Central memory CD8-positive, alpha-beta T cell (primary cell): ENCODE measurements around the gene IKZF1.
A peak's percentile ranks its signal among the peaks of the same experiment; 100 is the strongest.

Experiments
- ATAC-seq: fragments of 150-1000 bp; cut with Tn5 transposase; replicated peaks from 2 replicates; pipeline ENCODE4 v1.10.0; 2022; ENCODE audit warnings: mild to moderate bottlenecking, moderate FRiP score, moderate number of reproducible peaks; ENCODE audit not compliant: poor library complexity, severe bottlenecking; ENCODE audit errors: extremely low read depth
- DNase-seq, 2 donors: peaks; one replicate each; pipeline ENCODE4 v3.0.0; 2021; ENCODE audit warnings: low spot score in 2 of 2
- H3K27ac Mint-ChIP-seq: one replicate; pipeline ENCODE4 v1.8.0; 2022; ENCODE audit warnings: low read depth, mild to moderate bottlenecking, moderate library complexity, mixed read lengths
- H3K27me3 Mint-ChIP-seq: one replicate; pipeline ENCODE4 v1.8.0; 2022; ENCODE audit warnings: mixed read lengths
- H3K36me3 Mint-ChIP-seq: one replicate; pipeline ENCODE4 v1.8.0; 2022; ENCODE audit warnings: mild to moderate bottlenecking, moderate library complexity, mixed read lengths; ENCODE audit not compliant: insufficient read depth
- H3K4me1 Mint-ChIP-seq: one replicate; pipeline ENCODE4 v1.8.0; 2022; ENCODE audit warnings: mixed read lengths
- H3K4me3 Mint-ChIP-seq: one replicate; pipeline ENCODE4 v1.8.0; 2022; ENCODE audit warnings: mild to moderate bottlenecking, moderate library complexity, mixed read lengths
- H3K9me3 Mint-ChIP-seq: one replicate; pipeline ENCODE4 v1.8.0; 2022; ENCODE audit warnings: mixed read lengths

The IKZF1 gene

GRCh38 chr7:50292763-50293162, 11.8 kb upstream of the IKZF1 start:
- peaks cover 24% of the 10 kb centered on the region for H3K4me1 Mint-ChIP-seq
- no peaks in the 10 kb centered on the region for H3K27me3 Mint-ChIP-seq
- no peaks in the 10 kb centered on the region for H3K36me3 Mint-ChIP-seq
- ATAC-seq (no peak), DNase-seq (no peak)
- H3K9me3 Mint-ChIP-seq = no peaks in the 10 kb centered on the region
- no peak overlapping the region for H3K27ac Mint-ChIP-seq
- no peak overlapping the region for H3K4me3 Mint-ChIP-seq

- no peak for DNase-seq
- H3K36me3 Mint-ChIP-seq = no peaks in the 10 kb centered on the region
- no peaks in the 10 kb centered on the region for H3K27me3 Mint-ChIP-seq
- no peak overlapping the region for H3K27ac Mint-ChIP-seq
- no peaks in the 10 kb centered on the region for H3K9me3 Mint-ChIP-seq
- peaks cover 26% of the 10 kb centered on the region for H3K4me1 Mint-ChIP-seq
- ATAC-seq = no peak
- no peak overlapping the region for H3K4me3 Mint-ChIP-seq
Measured at GRCh38 chr7:50293509-50294179, 10.9 kb upstream of the IKZF1 start.

- Mint-ChIP-seq H3K4me3 (no peak overlapping the region), H3K9me3 (no peaks in the 10 kb centered on the region), H3K36me3 (no peaks in the 10 kb centered on the region), H3K27me3 (no peaks in the 10 kb centered on the region), H3K4me1 (peaks cover 36% of the 10 kb centered on the region), H3K27ac (no peak overlapping the region)
- no peak for DNase-seq
- ATAC-seq = no peak
Measured at GRCh38 chr7:50295133-50295532, 9.4 kb upstream of the IKZF1 start.

- Mint-ChIP-seq H3K27me3 (no peaks in the 10 kb centered on the region), H3K27ac (no peak overlapping the region)
Measured at GRCh38 chr7:50296799-50297198, 7.7 kb upstream of the IKZF1 start.

GRCh38 chr7:50298811-50299562, 5.5 kb upstream of the IKZF1 start:
- ATAC-seq (no peak), DNase-seq (no peak)
- no peak overlapping the region for H3K4me3 Mint-ChIP-seq
- H3K4me1 Mint-ChIP-seq = peaks cover 46% of the 10 kb centered on the region
- no peaks in the 10 kb centered on the region for H3K27me3 Mint-ChIP-seq
- H3K36me3 Mint-ChIP-seq = peaks cover 8% of the 10 kb centered on the region
- no peaks in the 10 kb centered on the region for H3K9me3 Mint-ChIP-seq
- H3K27ac Mint-ChIP-seq = no peak overlapping the region

More at GRCh38 chr7:50296799-50297198, 7.7 kb upstream of the IKZF1 start:
- H3K4me3 Mint-ChIP-seq = no peak overlapping the region
- H3K9me3 Mint-ChIP-seq = no peaks in the 10 kb centered on the region
- H3K4me1 Mint-ChIP-seq = peaks cover 42% of the 10 kb centered on the region
- ATAC-seq (no peak), DNase-seq (no peak)
- H3K36me3 Mint-ChIP-seq = no peaks in the 10 kb centered on the region

- peaks cover 44% of the 10 kb centered on the region for H3K4me1 Mint-ChIP-seq
- H3K27ac Mint-ChIP-seq = peak overlapping the region; percentile 11
- no peak overlapping the region for H3K4me3 Mint-ChIP-seq
- no peaks in the 10 kb centered on the region for H3K27me3 Mint-ChIP-seq
- peaks cover 13% of the 10 kb centered on the region for H3K36me3 Mint-ChIP-seq
- ATAC-seq (no peak), DNase-seq (no peak)
- no peaks in the 10 kb centered on the region for H3K9me3 Mint-ChIP-seq
Measured at GRCh38 chr7:50300336-50300735, 4.2 kb upstream of the IKZF1 start.

GRCh38 chr7:50302486-50303334, 1.8 kb upstream of the IKZF1 start:
- Mint-ChIP-seq H3K27ac (peak overlapping the region; percentile 59), H3K4me3 (peak overlapping the region; percentile 96), H3K27me3 (no peaks in the 10 kb centered on the region), H3K4me1 (peaks cover 40% of the 10 kb centered on the region), H3K36me3 (peaks cover 34% of the 10 kb centered on the region), H3K9me3 (no peaks in the 10 kb centered on the region)
- ATAC-seq (no peak), DNase-seq (no peak)

GRCh38 chr7:50303335-50304128, 984 bp upstream of the IKZF1 start:
- H3K4me1 Mint-ChIP-seq = peaks cover 48% of the 10 kb centered on the region

GRCh38 chr7:50304911-50305582, 531 bp downstream of the IKZF1 start:
- H3K9me3 Mint-ChIP-seq = no peaks in the 10 kb centered on the region
- ATAC-seq (peak; percentile 66), DNase-seq (peak in 1 of 2 donors; percentile 58)
- H3K36me3 Mint-ChIP-seq = peaks cover 52% of the 10 kb centered on the region
- H3K27me3 Mint-ChIP-seq = no peaks in the 10 kb centered on the region
- peak overlapping the region; percentile 99 for H3K27ac Mint-ChIP-seq
- H3K4me3 Mint-ChIP-seq = peak overlapping the region; percentile 96
- H3K4me1 Mint-ChIP-seq = peaks cover 50% of the 10 kb centered on the region

More at GRCh38 chr7:50303335-50304128, 984 bp upstream of the IKZF1 start:
- H3K9me3 Mint-ChIP-seq = no peaks in the 10 kb centered on the region
- H3K4me3 Mint-ChIP-seq = peak overlapping the region; percentile 96
- H3K27me3 Mint-ChIP-seq = no peaks in the 10 kb centered on the region
- ATAC-seq (peak; percentile 7), DNase-seq (no peak)
- H3K27ac Mint-ChIP-seq = peak overlapping the region; percentile 59
- H3K36me3 Mint-ChIP-seq = peaks cover 40% of the 10 kb centered on the region

- Mint-ChIP-seq H3K36me3 (peaks cover 56% of the 10 kb centered on the region), H3K27me3 (no peaks in the 10 kb centered on the region), H3K9me3 (no peaks in the 10 kb centered on the region), H3K4me3 (peak overlapping the region; percentile 96), H3K27ac (peak overlapping the region; percentile 99), H3K4me1 (peaks cover 51% of the 10 kb centered on the region)
- no peak for DNase-seq
- ATAC-seq = no peak
Measured at GRCh38 chr7:50305583-50306493, 1.3 kb downstream of the IKZF1 start.
